ENCODE data around the gene DOCK2.

DNA sequence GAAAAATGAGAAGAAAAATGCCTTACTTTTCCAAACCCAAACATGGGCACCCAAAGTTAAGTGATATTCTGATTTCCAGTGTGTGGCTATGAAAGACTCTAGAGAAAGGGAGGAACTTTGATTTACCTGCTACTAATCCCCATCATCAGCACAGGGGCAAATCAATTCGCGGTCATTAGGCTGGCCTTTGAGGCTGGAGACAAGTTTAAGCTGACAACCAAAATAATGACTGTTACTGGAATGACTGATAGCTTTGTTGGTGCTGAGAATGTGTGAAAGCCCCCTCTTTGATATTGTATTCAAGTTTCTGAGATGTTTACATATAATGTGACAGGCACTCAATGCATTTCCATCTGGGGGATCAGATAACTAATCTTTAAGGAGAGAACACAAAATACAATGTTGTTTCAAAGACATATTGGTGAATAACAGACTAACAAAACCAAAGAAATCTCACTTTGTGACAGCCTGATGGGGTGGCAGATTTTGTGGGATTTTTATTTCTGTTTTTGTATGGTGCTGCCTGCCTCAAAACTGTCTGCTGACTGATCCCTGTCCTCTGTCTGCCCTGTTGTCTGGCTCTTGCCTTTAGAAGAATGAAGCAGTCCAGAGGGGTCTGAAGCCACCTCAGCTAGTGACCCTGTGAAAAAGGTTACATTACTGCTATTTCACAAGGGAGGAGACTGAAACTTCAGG lies 355.9 kb downstream of the DOCK2 start:
- TF ChIP-seq, protein P1, sequence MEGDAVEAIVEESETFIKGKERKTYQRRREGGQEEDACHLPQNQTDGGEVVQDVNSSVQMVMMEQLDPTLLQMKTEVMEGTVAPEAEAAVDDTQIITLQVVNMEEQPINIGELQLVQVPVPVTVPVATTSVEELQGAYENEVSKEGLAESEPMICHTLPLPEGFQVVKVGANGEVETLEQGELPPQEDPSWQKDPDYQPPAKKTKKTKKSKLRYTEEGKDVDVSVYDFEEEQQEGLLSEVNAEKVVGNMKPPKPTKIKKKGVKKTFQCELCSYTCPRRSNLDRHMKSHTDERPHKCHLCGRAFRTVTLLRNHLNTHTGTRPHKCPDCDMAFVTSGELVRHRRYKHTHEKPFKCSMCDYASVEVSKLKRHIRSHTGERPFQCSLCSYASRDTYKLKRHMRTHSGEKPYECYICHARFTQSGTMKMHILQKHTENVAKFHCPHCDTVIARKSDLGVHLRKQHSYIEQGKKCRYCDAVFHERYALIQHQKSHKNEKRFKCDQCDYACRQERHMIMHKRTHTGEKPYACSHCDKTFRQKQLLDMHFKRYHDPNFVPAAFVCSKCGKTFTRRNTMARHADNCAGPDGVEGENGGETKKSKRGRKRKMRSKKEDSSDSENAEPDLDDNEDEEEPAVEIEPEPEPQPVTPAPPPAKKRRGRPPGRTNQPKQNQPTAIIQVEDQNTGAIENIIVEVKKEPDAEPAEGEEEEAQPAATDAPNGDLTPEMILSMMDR (IDR thresholded peaks at IDR 0.05) = no peak
- TF ChIP-seq POLR2AphosphoS5 (IDR thresholded peaks at IDR 0.05) = no peak
